Measurements from ENCODE around the gene ATL2. TPM values are rescaled to one million over a fixed set of nuclear protein-coding genes. Genes with fewer than 3 reads are reported as not detected.

Gene ATL2
- total RNA-seq, 2 donors from 2014 or later: 125 to 139 TPM

GRCh38 chr2:38407111-38407682 is 30.1 kb upstream of the ATL2 start:
- Mint-ChIP-seq H3K4me3 (no peak overlapping the region), H3K27me3 (ENCODE audit: insufficient read depth) (no peaks in the 10 kb centered on the region), H3K4me1 (peaks cover 22% of the 10 kb centered on the region), H3K9me3 (peaks cover 42% of the 10 kb centered on the region), H3K27ac (no peak overlapping the region), H3K36me3 (ENCODE audit: low read depth) (peaks cover 10% of the 10 kb centered on the region)
- H3K4me1 ChIP-seq (ENCODE audit: control insufficient read depth, insufficient read depth, low read length): no peaks in the 10 kb centered on the region
- DNase-seq: peak; percentile 49
- no peak for TF ChIP-seq CTCF (conservative IDR thresholded peaks at IDR 0.05)
- no peaks in the 10 kb centered on the region for H3K36me3 ChIP-seq (ENCODE audit: control insufficient read depth, insufficient read depth, low read length)
- no peak overlapping the region for H3K27ac ChIP-seq (ENCODE audit: low read depth, low read length)
- peaks cover 37% of the 10 kb centered on the region for H3K9me3 ChIP-seq (ENCODE audit: control insufficient read depth, low read length)
- no peaks in the 10 kb centered on the region for H3K27me3 ChIP-seq (ENCODE audit: control insufficient read depth, insufficient read depth, low read length, poor library complexity, severe bottlenecking)
- WGBS, 2 experiments (ENCODE audit: insufficient coverage in 1 of 2, insufficient read length in 1 of 2): 75 to 91% methylated on average over 1 to 4 of the region's 4 CpGs
- no peak overlapping the region for H3K4me3 ChIP-seq (ENCODE audit: low read length)
- H3K9ac ChIP-seq (ENCODE audit: extremely low read depth, low read length, poor library complexity, severe bottlenecking): no peak overlapping the region

GRCh38 chr2:38406597-38407110 is 29.6 kb upstream of the ATL2 start:
- Histone ChIP-seq H3K9ac (ENCODE audit: extremely low read depth, low read length, poor library complexity, severe bottlenecking) (no peak overlapping the region), H3K36me3 (ENCODE audit: control insufficient read depth, insufficient read depth, low read length) (no peaks in the 10 kb centered on the region), H3K27me3 (ENCODE audit: control insufficient read depth, insufficient read depth, low read length, poor library complexity, severe bottlenecking) (no peaks in the 10 kb centered on the region), H3K27ac (ENCODE audit: low read depth, low read length) (no peak overlapping the region), H3K4me1 (ENCODE audit: control insufficient read depth, insufficient read depth, low read length) (no peaks in the 10 kb centered on the region), H3K9me3 (ENCODE audit: control insufficient read depth, low read length) (peaks cover 37% of the 10 kb centered on the region), H3K4me3 (ENCODE audit: low read length) (peak overlapping the region; percentile 67)
- H3K27ac Mint-ChIP-seq: no peak overlapping the region
- H3K9me3 Mint-ChIP-seq: peaks cover 42% of the 10 kb centered on the region
- WGBS, 2 experiments (ENCODE audit: insufficient coverage in 1 of 2, insufficient read length in 1 of 2): 91 to 97% methylated on average over 8 of the region's 8 CpGs
- TF ChIP-seq CTCF (conservative IDR thresholded peaks at IDR 0.05): no peak
- H3K27me3 Mint-ChIP-seq (ENCODE audit: insufficient read depth): no peaks in the 10 kb centered on the region
- DNase-seq: no peak
- peaks cover 22% of the 10 kb centered on the region for H3K4me1 Mint-ChIP-seq
- peaks cover 12% of the 10 kb centered on the region for H3K36me3 Mint-ChIP-seq (ENCODE audit: low read depth)
- no peak overlapping the region for H3K4me3 Mint-ChIP-seq

- 93 to 98% methylated on average over 6 to 9 of the region's 9 CpGs for WGBS, 2 experiments (ENCODE audit: insufficient coverage in 1 of 2, insufficient read length in 1 of 2)
- H3K27ac Mint-ChIP-seq: no peak overlapping the region
Measured at GRCh38 chr2:38405917-38406596, 29.0 kb upstream of the ATL2 start.

More at GRCh38 chr2:38405917-38406596, 29.0 kb upstream of the ATL2 start:
- H3K36me3 ChIP-seq (ENCODE audit: control insufficient read depth, insufficient read depth, low read length): no peaks in the 10 kb centered on the region
- peaks cover 12% of the 10 kb centered on the region for H3K36me3 Mint-ChIP-seq (ENCODE audit: low read depth)
- DNase-seq: no peak
- no peak overlapping the region for H3K4me3 Mint-ChIP-seq
- H3K9me3 ChIP-seq (ENCODE audit: control insufficient read depth, low read length): peaks cover 38% of the 10 kb centered on the region
- no peaks in the 10 kb centered on the region for H3K27me3 ChIP-seq (ENCODE audit: control insufficient read depth, insufficient read depth, low read length, poor library complexity, severe bottlenecking)
- no peaks in the 10 kb centered on the region for H3K27me3 Mint-ChIP-seq (ENCODE audit: insufficient read depth)
- H3K4me1 ChIP-seq (ENCODE audit: control insufficient read depth, insufficient read depth, low read length): no peaks in the 10 kb centered on the region
- H3K27ac ChIP-seq (ENCODE audit: low read depth, low read length): no peak overlapping the region
- H3K9me3 Mint-ChIP-seq: peaks cover 40% of the 10 kb centered on the region
- H3K9ac ChIP-seq (ENCODE audit: extremely low read depth, low read length, poor library complexity, severe bottlenecking): no peak overlapping the region
- TF ChIP-seq CTCF (conservative IDR thresholded peaks at IDR 0.05): no peak
- peak overlapping the region; percentile 67 for H3K4me3 ChIP-seq (ENCODE audit: low read length)
- peaks cover 22% of the 10 kb centered on the region for H3K4me1 Mint-ChIP-seq
